ENCODE results near the gene POGLUT2.

POGLUT2 gene

DNA sequence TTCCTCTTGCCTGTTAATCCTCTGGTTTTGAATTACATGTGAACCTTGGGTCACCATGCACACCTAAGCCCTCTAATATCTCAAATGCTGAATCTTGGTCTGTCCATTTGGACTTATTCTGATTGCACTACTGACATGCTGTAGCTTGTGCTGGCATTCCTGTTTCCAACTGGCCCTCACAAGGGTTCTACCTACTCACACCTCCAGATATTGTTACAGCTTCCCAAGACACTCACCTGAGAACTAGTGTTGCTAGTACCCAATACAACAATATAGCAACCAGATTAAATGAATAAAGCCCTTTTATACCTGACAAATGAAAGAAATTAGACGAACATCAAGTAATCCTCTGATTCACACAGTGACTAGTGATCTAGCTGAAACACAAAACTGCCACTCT lies 41.8 kb downstream of the POGLUT2 start:
- no peaks in the 10 kb centered on the region for H3K36me3 ChIP-seq (ENCODE audit: control insufficient read depth, insufficient read depth, low read length)
- H3K4me1 ChIP-seq (ENCODE audit: control insufficient read depth, insufficient read depth, low read length) = no peaks in the 10 kb centered on the region
- no peaks in the 10 kb centered on the region for H3K27me3 ChIP-seq (ENCODE audit: control insufficient read depth, insufficient read depth, low read length)
- H3K9me3 ChIP-seq (ENCODE audit: control insufficient read depth, insufficient read depth, low read length) = no peaks in the 10 kb centered on the region
- H3K4me3 ChIP-seq (ENCODE audit: low read depth, low read length) = no peak overlapping the region
- no peak overlapping the region for H3K9ac ChIP-seq (ENCODE audit: low read depth, low read length)

DNA sequence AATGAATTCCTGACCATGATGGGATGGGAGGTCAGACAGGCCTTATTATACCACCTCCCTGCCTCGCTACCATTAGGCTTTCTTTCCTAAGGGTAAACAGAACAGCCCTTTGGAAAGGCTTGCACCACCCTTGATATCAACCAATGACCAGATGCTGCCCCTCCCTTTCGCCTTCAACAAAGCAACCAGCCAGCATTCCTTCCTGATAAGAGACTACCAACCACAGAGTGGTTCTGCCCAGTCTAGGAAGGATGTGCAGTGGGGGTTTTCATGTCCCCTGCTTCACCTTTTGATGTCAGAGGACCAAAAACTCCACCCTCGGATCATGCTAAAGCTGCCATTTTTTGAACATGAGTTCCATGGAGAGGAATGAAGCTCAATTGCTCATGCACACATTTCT lies 46.9 kb downstream of the POGLUT2 start:
- no peaks in the 10 kb centered on the region for H3K9me3 ChIP-seq (ENCODE audit: control insufficient read depth, insufficient read depth, low read length)
- no peaks in the 10 kb centered on the region for H3K36me3 ChIP-seq (ENCODE audit: control insufficient read depth, insufficient read depth, low read length)
- H3K4me3 ChIP-seq (ENCODE audit: low read depth, low read length) = no peak overlapping the region
- H3K9ac ChIP-seq (ENCODE audit: low read depth, low read length) = no peak overlapping the region
- H3K27me3 ChIP-seq (ENCODE audit: control insufficient read depth, insufficient read depth, low read length) = no peaks in the 10 kb centered on the region
- H3K4me1 ChIP-seq (ENCODE audit: control insufficient read depth, insufficient read depth, low read length) = no peaks in the 10 kb centered on the region

DNA sequence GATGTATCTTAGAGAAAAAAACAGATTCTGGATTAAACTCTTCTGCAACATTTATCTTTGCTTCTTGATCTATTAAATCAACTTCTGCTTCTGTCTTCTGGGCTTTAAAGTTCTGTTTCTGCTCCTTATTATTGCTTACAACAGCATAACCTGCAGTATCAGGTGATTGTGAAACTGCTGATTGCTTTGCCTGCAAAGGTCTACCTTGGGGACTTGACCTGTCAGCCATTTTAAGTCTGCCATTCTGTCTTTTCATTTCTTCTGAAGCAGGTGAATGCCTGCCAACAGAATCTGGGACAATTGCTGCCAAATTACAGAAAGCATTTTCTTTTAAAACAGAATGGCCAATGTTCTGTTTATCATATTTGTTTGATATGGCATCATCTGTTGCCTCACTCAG lies 56.3 kb downstream of the POGLUT2 start:
- H3K9ac ChIP-seq (ENCODE audit: low read depth, low read length) = no peak overlapping the region
- H3K4me3 ChIP-seq (ENCODE audit: low read depth, low read length) = no peak overlapping the region
- no peaks in the 10 kb centered on the region for H3K9me3 ChIP-seq (ENCODE audit: control insufficient read depth, insufficient read depth, low read length)
- no peaks in the 10 kb centered on the region for H3K4me1 ChIP-seq (ENCODE audit: control insufficient read depth, insufficient read depth, low read length)
- H3K27me3 ChIP-seq (ENCODE audit: control insufficient read depth, insufficient read depth, low read length) = peaks cover 3% of the 10 kb centered on the region
- H3K36me3 ChIP-seq (ENCODE audit: control insufficient read depth, insufficient read depth, low read length) = no peaks in the 10 kb centered on the region

DNA sequence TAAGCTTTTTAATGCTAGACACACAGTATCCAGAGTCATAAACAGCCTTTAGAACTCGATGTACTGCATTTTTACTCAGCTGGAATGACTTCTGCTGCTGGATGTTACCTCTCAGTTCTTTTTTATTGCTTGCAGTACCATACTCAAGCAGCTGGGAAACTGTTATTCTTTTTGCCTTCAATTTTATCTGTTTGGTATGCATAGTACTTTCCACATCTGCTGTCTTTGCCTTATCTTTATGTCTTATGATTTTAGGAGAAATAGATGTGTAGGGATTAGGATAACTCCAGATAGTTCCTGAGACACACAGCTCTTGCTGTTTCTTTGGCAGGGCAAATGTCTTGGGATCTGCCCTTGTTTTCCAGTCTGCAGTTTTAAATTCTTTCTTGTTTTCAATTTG lies 56.7 kb downstream of the POGLUT2 start:
- Histone ChIP-seq H3K9ac (ENCODE audit: low read depth, low read length) (no peak overlapping the region), H3K36me3 (ENCODE audit: control insufficient read depth, insufficient read depth, low read length) (no peaks in the 10 kb centered on the region), H3K4me3 (ENCODE audit: low read depth, low read length) (no peak overlapping the region), H3K27me3 (ENCODE audit: control insufficient read depth, insufficient read depth, low read length) (peaks cover 3% of the 10 kb centered on the region), H3K4me1 (ENCODE audit: control insufficient read depth, insufficient read depth, low read length) (no peaks in the 10 kb centered on the region), H3K9me3 (ENCODE audit: control insufficient read depth, insufficient read depth, low read length) (no peaks in the 10 kb centered on the region)

All from iPS-15b (cell line).